GM12874 (cell line): ENCODE results near the gene PPP3CA.

ENCODE experiments used
- TF ChIP-seq, protein P1 (sequence below): IDR thresholded peaks from 2 replicates; pipeline ENCODE4 v1.5.1; 2011; ENCODE audit warnings: low read depth, mild to moderate bottlenecking, control low read depth, low read length, moderate library complexity; ENCODE audit not compliant: insufficient read depth

The PPP3CA gene

GRCh38 chr4:101118617-101119016, 228.7 kb downstream of the PPP3CA start:
- TF ChIP-seq, protein P1, sequence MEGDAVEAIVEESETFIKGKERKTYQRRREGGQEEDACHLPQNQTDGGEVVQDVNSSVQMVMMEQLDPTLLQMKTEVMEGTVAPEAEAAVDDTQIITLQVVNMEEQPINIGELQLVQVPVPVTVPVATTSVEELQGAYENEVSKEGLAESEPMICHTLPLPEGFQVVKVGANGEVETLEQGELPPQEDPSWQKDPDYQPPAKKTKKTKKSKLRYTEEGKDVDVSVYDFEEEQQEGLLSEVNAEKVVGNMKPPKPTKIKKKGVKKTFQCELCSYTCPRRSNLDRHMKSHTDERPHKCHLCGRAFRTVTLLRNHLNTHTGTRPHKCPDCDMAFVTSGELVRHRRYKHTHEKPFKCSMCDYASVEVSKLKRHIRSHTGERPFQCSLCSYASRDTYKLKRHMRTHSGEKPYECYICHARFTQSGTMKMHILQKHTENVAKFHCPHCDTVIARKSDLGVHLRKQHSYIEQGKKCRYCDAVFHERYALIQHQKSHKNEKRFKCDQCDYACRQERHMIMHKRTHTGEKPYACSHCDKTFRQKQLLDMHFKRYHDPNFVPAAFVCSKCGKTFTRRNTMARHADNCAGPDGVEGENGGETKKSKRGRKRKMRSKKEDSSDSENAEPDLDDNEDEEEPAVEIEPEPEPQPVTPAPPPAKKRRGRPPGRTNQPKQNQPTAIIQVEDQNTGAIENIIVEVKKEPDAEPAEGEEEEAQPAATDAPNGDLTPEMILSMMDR, result no peak

GRCh38 chr4:101115887-101116286, 231.4 kb downstream of the PPP3CA start:
- TF ChIP-seq, protein P1, result no peak

- TF ChIP-seq, protein P1, result no peak
Observed at GRCh38 chr4:101114936-101115372, 232.4 kb downstream of the PPP3CA start.

DNA sequence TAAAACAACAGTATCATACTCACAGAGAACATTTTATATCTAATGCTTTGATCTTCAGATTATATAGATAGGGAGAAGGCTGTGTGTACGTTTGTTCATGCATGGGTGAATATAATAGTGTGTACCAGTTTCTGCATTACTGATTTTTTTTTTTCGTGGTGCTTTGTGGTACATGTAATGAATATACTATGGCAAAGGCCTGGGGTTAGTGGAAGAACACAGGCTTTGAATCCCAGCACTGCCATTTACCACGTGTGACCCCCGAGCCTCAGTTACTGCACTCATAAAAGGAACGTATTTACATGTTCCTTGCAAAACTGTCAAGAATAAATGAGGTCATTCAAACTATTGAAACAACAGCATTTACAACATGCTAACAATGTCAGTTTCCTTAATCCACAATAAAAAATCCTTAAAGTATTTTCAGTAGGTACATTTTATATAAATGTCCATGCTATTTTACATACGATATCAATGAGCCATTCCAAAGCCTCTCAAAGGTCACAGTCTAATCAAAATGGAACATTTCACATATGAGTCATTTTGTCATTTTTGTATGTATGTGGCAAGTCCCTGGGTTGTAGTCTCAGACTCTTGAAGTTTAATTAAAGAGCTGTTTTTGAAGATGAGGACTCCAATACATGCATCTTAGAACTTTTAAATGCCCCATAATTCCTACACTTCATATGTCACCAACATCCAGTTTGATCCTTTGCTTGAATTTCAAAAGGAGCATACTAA, 242.8 kb downstream of the PPP3CA start:
- TF ChIP-seq, protein P1, result no peak

DNA sequence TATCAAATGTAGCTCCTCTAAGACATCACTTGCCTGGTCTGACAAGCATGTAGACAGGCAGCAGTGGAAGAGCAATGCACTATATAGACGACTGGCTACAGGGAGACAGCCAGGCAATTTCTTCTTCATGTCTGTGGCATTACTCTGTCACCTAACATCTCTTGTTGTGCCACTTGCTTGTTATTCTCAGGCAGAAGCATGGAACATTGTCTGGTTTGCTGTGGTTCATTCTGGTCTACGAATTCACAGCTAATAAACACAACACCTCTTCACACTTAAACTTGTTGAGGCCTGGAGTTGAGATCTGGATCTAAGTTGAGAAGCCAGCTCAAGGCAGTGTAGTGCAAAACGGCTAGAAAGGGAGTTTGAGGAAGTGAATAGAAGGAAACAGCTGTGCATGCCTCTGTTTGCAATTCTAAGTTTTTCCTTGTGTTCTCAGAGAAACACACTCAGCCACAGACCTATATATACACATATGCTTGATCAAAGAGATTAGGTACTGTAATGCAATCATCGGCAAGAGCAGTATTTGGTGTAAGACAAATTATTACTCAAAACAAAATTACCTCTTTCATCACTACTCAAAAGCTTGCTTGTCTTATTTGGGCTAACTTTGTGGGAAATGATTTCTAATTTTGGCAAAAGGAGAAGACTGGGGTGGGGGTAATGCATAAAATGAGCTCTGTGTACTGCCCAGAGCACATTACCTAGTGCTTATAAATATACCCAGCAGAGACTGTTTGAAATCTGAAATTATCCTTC, 243.8 kb downstream of the PPP3CA start:
- TF ChIP-seq, protein P1, result no peak

DNA sequence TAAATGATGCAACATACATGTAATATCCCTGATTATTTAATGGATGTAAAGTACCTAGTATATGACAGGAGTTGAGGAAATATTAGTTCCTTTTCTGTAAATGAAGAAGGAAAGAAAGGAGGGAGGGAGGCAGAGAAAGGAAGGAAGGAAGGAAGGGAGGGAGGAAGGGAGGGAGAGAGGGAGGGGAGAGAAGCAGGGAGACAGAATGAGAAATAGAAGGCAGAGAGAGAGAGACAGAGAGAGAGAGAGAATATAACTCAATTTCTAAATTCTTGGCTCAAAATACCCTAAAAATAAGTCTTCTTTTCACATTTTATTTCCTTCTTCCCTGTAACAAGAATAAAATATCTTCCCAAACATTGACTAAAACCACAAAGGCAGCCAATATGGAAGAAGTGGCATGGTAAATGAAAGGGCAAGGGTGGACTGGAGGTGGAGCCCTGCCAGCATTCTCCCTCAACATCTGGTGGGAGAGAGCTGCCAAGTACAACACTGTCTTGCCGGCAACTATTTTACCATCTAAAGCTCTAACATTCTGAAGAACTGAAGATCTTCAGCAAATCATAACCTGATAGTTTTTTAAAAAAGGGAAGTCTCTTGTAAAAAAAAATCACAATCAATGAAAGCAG, 245.1 kb downstream of the PPP3CA start:
- TF ChIP-seq, protein P1, result no peak

DNA sequence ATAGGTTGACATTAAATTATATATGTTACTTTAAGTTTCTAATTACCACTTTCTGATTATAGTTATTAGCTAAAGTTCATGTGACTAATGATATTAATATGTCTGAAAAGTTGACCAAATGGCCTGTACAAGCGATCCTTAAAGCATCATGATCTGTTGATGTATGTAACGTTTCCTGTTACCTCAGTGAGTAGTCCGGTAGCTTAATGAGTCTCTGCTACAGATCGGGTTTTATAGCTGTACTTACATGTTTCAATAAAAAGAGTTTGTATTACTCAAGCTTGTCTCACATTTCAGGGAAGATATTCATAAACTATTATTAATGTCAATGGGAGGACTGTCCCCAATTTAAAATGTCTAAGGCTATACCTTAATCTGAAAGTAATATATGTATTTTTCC, 246.3 kb downstream of the PPP3CA start:
- TF ChIP-seq, protein P1, result no peak
